Stomach (tissue), 9 donors: ENCODE results near the gene CACNA1G. TPM values are rescaled to one million over a fixed set of nuclear protein-coding genes. Genes with fewer than 3 reads are reported as not detected.

ENCODE experiments used
- DNase-seq, 2 donors: peaks; one replicate each; pipeline versions ENCODE4 v3.0.0 to v3.0.0-alpha.2; 2013 to 2019
- H3K27ac ChIP-seq, 5 donors: fragments of 200-600 bp in 4 of 5; sonication (generic) in 4 of 5; one replicate each; pipeline ENCODE4 v1.5.1; 2013 to 2019; ENCODE audit warnings: mild to moderate bottlenecking in 1 of 5, moderate library complexity in 1 of 5
- H3K27me3 ChIP-seq, 3 donors: fragments of 200-600 bp; sonication (generic); one replicate each; pipeline ENCODE4 v1.5.1; 2017 to 2019; ENCODE audit warnings: mixed run types in 1 of 3
- H3K36me3 ChIP-seq, 4 donors: fragments of 200-600 bp; sonication (generic); 1 replicate in 3 of 4; 2 replicates in 1 of 4; pipeline ENCODE4 v1.5.1; 2016 to 2019
- H3K4me1 ChIP-seq, 4 donors: fragments of 200-600 bp; sonication (generic); one replicate each; pipeline ENCODE4 v1.5.1; 2016 to 2019
- H3K4me3 ChIP-seq, 4 donors: fragments of 200-600 bp; sonication (generic) in 3 of 4; one replicate each; pipeline ENCODE4 v1.5.1; 2016 to 2019; ENCODE audit warnings: mild to moderate bottlenecking in 1 of 4
- H3K9me3 ChIP-seq, 4 donors: fragments of 200-600 bp; sonication (generic); one replicate each; pipeline ENCODE4 v1.5.1; 2016 to 2019
- CTCF ChIP-seq, 7 experiments: fragments of 450-650 bp in 4 of 7; fragments of 200-600 bp in 3 of 7; sonication (generic) in 3 of 7; IDR thresholded peaks; one replicate each; pipeline ENCODE4 v1.5.1; 2016 to 2019; ENCODE audit warnings: antibody characterized with exemption in 7 of 7, control low read depth in 2 of 7, mild to moderate bottlenecking in 1 of 7
- EP300 ChIP-seq: sonication (generic); formaldehyde crosslinking; IDR thresholded peaks from one replicate; pipeline ENCODE4 v1.6.1; 2017; ENCODE audit warnings: antibody characterized with exemption
- POLR2A ChIP-seq, 4 donors: fragments of 450-650 bp; IDR thresholded peaks; one replicate each; pipeline ENCODE4 v1.6.1; 2016; ENCODE audit warnings: antibody characterized with exemption in 4 of 4, control low read depth in 2 of 4, mild to moderate bottlenecking in 1 of 4, moderate library complexity in 1 of 4
- POLR2AphosphoS5 ChIP-seq, 3 donors: sonication (generic); formaldehyde crosslinking; IDR thresholded peaks; one replicate each; pipeline ENCODE4 v1.6.1; 2016; ENCODE audit warnings: antibody characterized with exemption in 3 of 3
- WGBS, 5 donors: extraction: QIAGEN DNeasy Blood & Tissue Kit in 3 of 5; methylation state at CpG; one replicate each; pipeline versions ENCODE4 v1.1.5 to v1.1.7; 2013 to 2018; 5-methylcytosine and 5-hydroxymethylcytosine counted together
- intact Hi-C: fragments of 100-400 bp; cut with DNase I; formaldehyde crosslinking; loops from one replicate; pipeline ENCODE4 v1.15.1; 2023; ENCODE audit warnings: low total_unique reads
- polyA plus RNA-seq, 3 donors: library from polyadenylated mRNA; stranded (reverse); fragments of 200-250 nt; gene quantifications; one replicate each; pipeline ENCODE4 v1.2.3, GENCODE V29; 2013
- total RNA-seq, 5 donors: library from RNA; depleted of rRNA; stranded (reverse); fragments of >200 nt; gene quantifications; one replicate each; pipeline versions ENCODE4 v1.1.0 to v1.2.3, GENCODE V29; 2014 to 2016
- donor health status: healthy with polysubstance abuse.
- donor health status: Bipolar disorder and iron deficiency.
- donor health status: healthy.

Gene CACNA1G
- total and polyA plus RNA-seq, 8 donors, result 0.06 to 3.7 (median 1.1) TPM; not detected in 4

GRCh38 chr17:50564916-50565315, 4.4 kb downstream of the CACNA1G start:
- H3K9me3 ChIP-seq, result no peaks in the 10 kb centered on the region
- intact Hi-C loops, result no loop called here
- H3K4me1 ChIP-seq, result peaks cover 35 to 48% (median 43%) of the 10 kb centered on the region in 4 donors
- H3K27ac ChIP-seq, result peak overlapping the region in 3 of 5 donors; percentile 39 to 47 (median 46)
- peak in 1 of 2 donors; percentile 90 for DNase-seq
- peak overlapping the region in 1 of 4 donors; percentile 3 for H3K4me3 ChIP-seq
- TF ChIP-seq EP300 (no peak), POLR2AphosphoS5 (IDR thresholded peaks at IDR 0.05) (peak in 1 of 3 donors; percentile 32)
- H3K27me3 ChIP-seq, result peaks cover 6 to 82% (median 47%) of the 10 kb centered on the region in 3 donors
- H3K36me3 ChIP-seq, result no peaks in the 10 kb centered on the region
- WGBS, 5 donors, result 21 to 26% (median 22%) methylated on average over 18 to 19 of the region's 19 CpGs

- intact Hi-C loops, result no loop called here
- DNase-seq, result peak in 1 of 2 donors; percentile 69
- peak overlapping the region in 1 of 5 donors; percentile 39 for H3K27ac ChIP-seq
- H3K27me3 ChIP-seq, result peaks cover 6 to 74% (median 42%) of the 10 kb centered on the region in 3 donors
- H3K4me1 ChIP-seq, result peaks cover 30 to 40% (median 35%) of the 10 kb centered on the region in 4 donors
- no peak for TF ChIP-seq EP300
- no peak for TF ChIP-seq POLR2A (IDR thresholded peaks at IDR 0.05)
- no peak for TF ChIP-seq CTCF (IDR thresholded peaks at IDR 0.05)
- no peak for TF ChIP-seq POLR2AphosphoS5 (IDR thresholded peaks at IDR 0.05)
- no peaks in the 10 kb centered on the region for H3K36me3 ChIP-seq
- no peaks in the 10 kb centered on the region for H3K9me3 ChIP-seq
- 32 to 48% (median 40%) methylated on average over 10 of the region's 10 CpGs for WGBS, 5 donors
- no peak overlapping the region for H3K4me3 ChIP-seq
Measured at GRCh38 chr17:50565402-50566350, 5.2 kb downstream of the CACNA1G start.

- intact Hi-C loops, result no loop called here
- Histone ChIP-seq H3K36me3 (no peaks in the 10 kb centered on the region), H3K4me1 (peaks cover 17 to 28% (median 23%) of the 10 kb centered on the region in 4 donors), H3K27ac (no peak overlapping the region), H3K4me3 (no peak overlapping the region), H3K27me3 (peaks cover 0 to 62% (median 30%) of the 10 kb centered on the region in 3 donors), H3K9me3 (no peaks in the 10 kb centered on the region)
- DNase-seq, result no peak
- 27 to 73% (median 47%) methylated on average over 2 of the region's 2 CpGs for WGBS, 5 donors
- TF ChIP-seq EP300 (no peak), POLR2AphosphoS5 (IDR thresholded peaks at IDR 0.05) (no peak), CTCF (IDR thresholded peaks at IDR 0.05) (no peak), POLR2A (IDR thresholded peaks at IDR 0.05) (no peak)
Measured at GRCh38 chr17:50566886-50567285, 6.4 kb downstream of the CACNA1G start.

GRCh38 chr17:50568659-50569058, 8.1 kb downstream of the CACNA1G start:
- peaks cover 0 to 44% (median 12%) of the 10 kb centered on the region in 3 donors for H3K27me3 ChIP-seq
- H3K9me3 ChIP-seq, result no peaks in the 10 kb centered on the region
- no peak for DNase-seq
- H3K36me3 ChIP-seq, result no peaks in the 10 kb centered on the region
- no peak for TF ChIP-seq EP300
- TF ChIP-seq CTCF (IDR thresholded peaks at IDR 0.05), result no peak
- no peak for TF ChIP-seq POLR2AphosphoS5 (IDR thresholded peaks at IDR 0.05)
- no peak for TF ChIP-seq POLR2A (IDR thresholded peaks at IDR 0.05)
- H3K4me1 ChIP-seq, result peaks cover 12 to 20% (median 17%) of the 10 kb centered on the region in 4 donors
- 79 to 96% (median 87%) methylated on average over 5 to 12 of the region's 12 CpGs for WGBS, 5 donors
- no peak overlapping the region for H3K27ac ChIP-seq
- no peak overlapping the region for H3K4me3 ChIP-seq
- intact Hi-C loops, result no loop called here
